Measurements from ENCODE around the gene TYK2.

GRCh38 chr19:10343495-10343894, 36.9 kb downstream of the TYK2 start:
- TF ChIP-seq TRIM28 (IDR thresholded peaks at IDR 0.05; ENCODE audit: borderline replicate concordance, low read length): no peak
- no peak for TF ChIP-seq ZNF239 (tag by site-specific recombination; IDR thresholded peaks at IDR 0.05)
- TF ChIP-seq ZBTB49 (tag by site-specific recombination; IDR thresholded peaks at IDR 0.05; ENCODE audit: low read depth): no peak
- TF ChIP-seq, protein P1, sequence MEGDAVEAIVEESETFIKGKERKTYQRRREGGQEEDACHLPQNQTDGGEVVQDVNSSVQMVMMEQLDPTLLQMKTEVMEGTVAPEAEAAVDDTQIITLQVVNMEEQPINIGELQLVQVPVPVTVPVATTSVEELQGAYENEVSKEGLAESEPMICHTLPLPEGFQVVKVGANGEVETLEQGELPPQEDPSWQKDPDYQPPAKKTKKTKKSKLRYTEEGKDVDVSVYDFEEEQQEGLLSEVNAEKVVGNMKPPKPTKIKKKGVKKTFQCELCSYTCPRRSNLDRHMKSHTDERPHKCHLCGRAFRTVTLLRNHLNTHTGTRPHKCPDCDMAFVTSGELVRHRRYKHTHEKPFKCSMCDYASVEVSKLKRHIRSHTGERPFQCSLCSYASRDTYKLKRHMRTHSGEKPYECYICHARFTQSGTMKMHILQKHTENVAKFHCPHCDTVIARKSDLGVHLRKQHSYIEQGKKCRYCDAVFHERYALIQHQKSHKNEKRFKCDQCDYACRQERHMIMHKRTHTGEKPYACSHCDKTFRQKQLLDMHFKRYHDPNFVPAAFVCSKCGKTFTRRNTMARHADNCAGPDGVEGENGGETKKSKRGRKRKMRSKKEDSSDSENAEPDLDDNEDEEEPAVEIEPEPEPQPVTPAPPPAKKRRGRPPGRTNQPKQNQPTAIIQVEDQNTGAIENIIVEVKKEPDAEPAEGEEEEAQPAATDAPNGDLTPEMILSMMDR (tag by site-specific recombination; IDR thresholded peaks at IDR 0.05): no peak
- TF ChIP-seq KLF16 (tag by site-specific recombination; IDR thresholded peaks at IDR 0.05): no peak

Measured in HEK293 (cell line).